SK-N-SH treated with all-trans-retinoic acid at 6 μM for 48 hours (cell line): ENCODE data around the gene GPN1.
A peak's percentile ranks its signal among the peaks of the same experiment; 100 is the strongest.
"Not testable (repeated sequence)": the region's sequence is repeated elsewhere in the genome, so short reads cannot be mapped to it uniquely, and the experiment has no call there.

ENCODE experiments used
- ATAC-seq: fragments of 200-7000 bp; cut with Tn5 transposase; 3 replicates; pipeline ENCODE4 v1.9.1; 2020; ENCODE audit warnings: mild to moderate bottlenecking, moderate library complexity
- BACH2 ChIP-seq: fragments of 250-450 bp; sonication (Bioruptor Pico); IDR thresholded peaks from 2 replicates; pipeline ENCODE4 v1.9.0; 2021; ENCODE audit warnings: mild to moderate bottlenecking, borderline replicate concordance
- CREB5 ChIP-seq: fragments of 250-450 bp; sonication (Bioruptor Pico); IDR thresholded peaks from 2 replicates; pipeline ENCODE4 v1.5.1; 2020; ENCODE audit warnings: low read depth, mild to moderate bottlenecking, moderate library complexity
- CSDC2 ChIP-seq: fragments of 250-450 bp; sonication (Bioruptor Pico); IDR thresholded peaks from 2 replicates; pipeline ENCODE4 v1.5.0; 2020; ENCODE audit warnings: mild to moderate bottlenecking, moderate library complexity
- ESRRG ChIP-seq: fragments of 250-450 bp; sonication (Bioruptor Pico); IDR thresholded peaks from 2 replicates; pipeline ENCODE4 v1.6.1; 2021; ENCODE audit warnings: mild to moderate bottlenecking
- GLIS3 ChIP-seq: fragments of 250-450 bp; sonication (Bioruptor Pico); IDR thresholded peaks from 2 replicates; pipeline ENCODE4 v1.5.0; 2020; ENCODE audit warnings: mild to moderate bottlenecking, moderate library complexity
- ISL1 ChIP-seq: fragments of 250-450 bp; sonication (Bioruptor Pico); IDR thresholded peaks from 2 replicates; pipeline ENCODE4 v2.1.2; 2022; ENCODE audit warnings: mild to moderate bottlenecking, moderate library complexity
- OSR1 ChIP-seq: fragments of 250-450 bp; sonication (Bioruptor Pico); IDR thresholded peaks from 2 replicates; pipeline ENCODE4 v1.8.0; 2022; ENCODE audit warnings: moderate library complexity, mild to moderate bottlenecking, inconsistent platforms
- PATZ1 ChIP-seq: fragments of 250-450 bp; sonication (Bioruptor Pico); IDR thresholded peaks from 2 replicates; pipeline ENCODE4 v1.8.0; 2020; ENCODE audit warnings: mild to moderate bottlenecking, moderate library complexity, borderline replicate concordance
- PPARA ChIP-seq: fragments of 250-450 bp; sonication (Bioruptor Pico); IDR thresholded peaks from 2 replicates; pipeline ENCODE4 v1.5.0; 2020; ENCODE audit warnings: mild to moderate bottlenecking, borderline replicate concordance
- SNAI2 ChIP-seq: fragments of 250-450 bp; sonication (Bioruptor Pico); IDR thresholded peaks from 2 replicates; pipeline ENCODE4 v1.5.0; 2020; ENCODE audit warnings: mild to moderate bottlenecking, moderate library complexity
- TOX ChIP-seq: fragments of 250-450 bp; sonication (Bioruptor Pico); IDR thresholded peaks from 2 replicates; pipeline ENCODE4 v1.8.0; 2021; ENCODE audit warnings: mild to moderate bottlenecking, moderate library complexity, borderline replicate concordance
- TSHZ2 ChIP-seq: fragments of 250-450 bp; sonication (Bioruptor Pico); IDR thresholded peaks from 2 replicates; pipeline ENCODE4 v1.5.0; 2020; ENCODE audit warnings: mild to moderate bottlenecking, moderate library complexity
- ZC3H10 ChIP-seq: fragments of 250-450 bp; sonication (Bioruptor Pico); IDR thresholded peaks from 2 replicates; pipeline ENCODE4 v1.5.1; 2021; ENCODE audit warnings: mild to moderate bottlenecking, moderate library complexity
- ZFP3 ChIP-seq: fragments of 250-450 bp; sonication (Bioruptor Pico); IDR thresholded peaks from 2 replicates; pipeline ENCODE4 v1.5.0; 2020; ENCODE audit warnings: mild to moderate bottlenecking, moderate library complexity
- ZFP30 ChIP-seq: fragments of 450-650 bp; formaldehyde crosslinking; IDR thresholded peaks from 2 replicates; pipeline ENCODE4 v1.5.0; 2022; ENCODE audit warnings: mild to moderate bottlenecking, moderate library complexity
- ZNF565 ChIP-seq: fragments of 450-650 bp; formaldehyde crosslinking; conservative IDR thresholded peaks from 2 replicates; pipeline ENCODE4 v1.5.0; 2020; ENCODE audit warnings: low read depth, mild to moderate bottlenecking, moderate library complexity
- ZNF70 ChIP-seq: fragments of 450-650 bp; formaldehyde crosslinking; IDR thresholded peaks from 2 replicates; pipeline ENCODE4 v1.5.0; 2020; ENCODE audit warnings: mild to moderate bottlenecking, moderate library complexity
- TF ChIP-seq, protein P1 (sequence below): fragments of 250-450 bp; sonication (Bioruptor Pico); IDR thresholded peaks from 2 replicates; pipeline ENCODE4 v1.8.0; 2021; ENCODE audit warnings: low read depth, mild to moderate bottlenecking, moderate library complexity, borderline replicate concordance
- TF ChIP-seq, protein P2 (sequence below): fragments of 250-450 bp; sonication (Bioruptor Pico); IDR thresholded peaks from 2 replicates; pipeline ENCODE4 v1.5.1; 2021; ENCODE audit warnings: mild to moderate bottlenecking, moderate library complexity

GPN1 gene

DNA sequence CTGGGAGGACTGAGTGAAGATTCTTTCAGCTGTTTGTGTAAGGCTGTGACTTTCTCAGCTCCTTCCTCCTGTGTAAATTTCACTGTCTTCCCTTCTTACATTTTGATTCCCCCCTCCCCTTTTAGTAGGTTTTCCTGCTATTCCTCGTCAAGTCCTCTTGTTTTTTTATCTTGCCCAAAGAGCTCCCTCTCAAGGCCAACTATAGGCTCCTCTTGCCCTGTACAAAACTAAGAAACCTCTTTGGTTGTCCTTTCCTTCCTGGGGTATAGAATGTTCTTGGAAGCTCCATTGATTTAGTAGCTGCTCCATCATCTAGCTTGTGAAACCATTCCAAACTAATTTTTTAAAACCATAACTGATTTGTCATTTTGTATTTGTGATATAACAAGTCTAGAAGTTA, 7.3 kb upstream of the GPN1 start (continued):
- TF ChIP-seq, protein P1, sequence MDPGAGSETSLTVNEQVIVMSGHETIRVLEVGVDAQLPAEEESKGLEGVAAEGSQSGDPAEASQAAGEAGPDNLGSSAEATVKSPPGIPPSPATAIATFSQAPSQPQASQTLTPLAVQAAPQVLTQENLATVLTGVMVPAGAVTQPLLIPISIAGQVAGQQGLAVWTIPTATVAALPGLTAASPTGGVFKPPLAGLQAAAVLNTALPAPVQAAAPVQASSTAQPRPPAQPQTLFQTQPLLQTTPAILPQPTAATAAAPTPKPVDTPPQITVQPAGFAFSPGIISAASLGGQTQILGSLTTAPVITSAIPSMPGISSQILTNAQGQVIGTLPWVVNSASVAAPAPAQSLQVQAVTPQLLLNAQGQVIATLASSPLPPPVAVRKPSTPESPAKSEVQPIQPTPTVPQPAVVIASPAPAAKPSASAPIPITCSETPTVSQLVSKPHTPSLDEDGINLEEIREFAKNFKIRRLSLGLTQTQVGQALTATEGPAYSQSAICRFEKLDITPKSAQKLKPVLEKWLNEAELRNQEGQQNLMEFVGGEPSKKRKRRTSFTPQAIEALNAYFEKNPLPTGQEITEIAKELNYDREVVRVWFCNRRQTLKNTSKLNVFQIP: no peak

GRCh38 chr2:27622921-27623384, 5.9 kb upstream of the GPN1 start:
- peak; percentile 84 for ATAC-seq
- peak; percentile 79 for TF ChIP-seq GLIS3 (CRISPR knock-in tag)
- no peak for TF ChIP-seq BACH2 (CRISPR knock-in tag)
- TF ChIP-seq TSHZ2 (CRISPR knock-in tag): no peak
- TF ChIP-seq, protein P2, sequence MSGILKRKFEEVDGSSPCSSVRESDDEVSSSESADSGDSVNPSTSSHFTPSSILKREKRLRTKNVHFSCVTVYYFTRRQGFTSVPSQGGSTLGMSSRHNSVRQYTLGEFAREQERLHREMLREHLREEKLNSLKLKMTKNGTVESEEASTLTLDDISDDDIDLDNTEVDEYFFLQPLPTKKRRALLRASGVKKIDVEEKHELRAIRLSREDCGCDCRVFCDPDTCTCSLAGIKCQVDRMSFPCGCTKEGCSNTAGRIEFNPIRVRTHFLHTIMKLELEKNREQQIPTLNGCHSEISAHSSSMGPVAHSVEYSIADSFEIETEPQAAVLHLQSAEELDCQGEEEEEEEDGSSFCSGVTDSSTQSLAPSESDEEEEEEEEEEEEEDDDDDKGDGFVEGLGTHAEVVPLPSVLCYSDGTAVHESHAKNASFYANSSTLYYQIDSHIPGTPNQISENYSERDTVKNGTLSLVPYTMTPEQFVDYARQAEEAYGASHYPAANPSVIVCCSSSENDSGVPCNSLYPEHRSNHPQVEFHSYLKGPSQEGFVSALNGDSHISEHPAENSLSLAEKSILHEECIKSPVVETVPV (CRISPR knock-in tag): no peak
- TF ChIP-seq PATZ1 (CRISPR knock-in tag): peak; percentile 90
- TF ChIP-seq ISL1 (CRISPR knock-in tag): peak; percentile 93
- peak; percentile 47; the same call in 1 of the 2 replicates for TF ChIP-seq CREB5 (CRISPR knock-in tag)
- TF ChIP-seq ZNF565 (CRISPR knock-in tag): no peak
- TF ChIP-seq, protein P1: no peak
- TF ChIP-seq CSDC2 (CRISPR knock-in tag): peak; percentile 55; the same call in 1 of the 2 replicates
- TF ChIP-seq ESRRG (CRISPR knock-in tag): 0 out of 2 replicates have a peak, but pooled peaks have one; percentile 39
- TF ChIP-seq ZFP3 (CRISPR knock-in tag): peak; percentile 64; the same call in 1 of the 2 replicates
- TF ChIP-seq SNAI2 (CRISPR knock-in tag): peak; percentile 17; the same call in 1 of the 2 replicates
- TF ChIP-seq, all 23 proteins: peak for 8

DNA sequence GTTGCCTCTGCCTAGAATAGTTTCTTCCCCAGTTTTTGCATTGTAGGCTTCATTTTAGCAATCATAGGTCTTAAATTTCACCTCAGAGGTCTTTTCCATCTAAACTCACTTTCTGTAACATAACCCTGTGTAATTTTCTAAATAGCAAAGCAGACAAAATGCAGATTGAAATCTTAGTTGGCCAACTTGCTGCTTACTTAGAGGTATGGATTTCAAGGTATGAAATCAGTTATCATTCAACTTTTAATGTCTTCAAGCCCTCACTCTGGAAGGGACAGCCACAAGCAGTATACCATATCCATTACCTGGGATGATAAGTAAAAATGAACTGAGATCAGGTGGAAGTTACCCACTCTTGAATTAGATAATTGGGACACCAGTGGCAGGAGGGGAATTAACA, 3.9 kb upstream of the GPN1 start:
- ATAC-seq: no peak
- TF ChIP-seq, protein P2 (CRISPR knock-in tag): no peak
- TF ChIP-seq OSR1: no peak
- TF ChIP-seq GLIS3 (CRISPR knock-in tag): no peak
- no peak for TF ChIP-seq ZNF70 (CRISPR knock-in tag)
- TF ChIP-seq PPARA (CRISPR knock-in tag): no peak
- no peak for TF ChIP-seq ZC3H10 (CRISPR knock-in tag)
- no peak for TF ChIP-seq ZFP30 (CRISPR knock-in tag)
- TF ChIP-seq SNAI2 (CRISPR knock-in tag): no peak
- TF ChIP-seq TOX: no peak

DNA sequence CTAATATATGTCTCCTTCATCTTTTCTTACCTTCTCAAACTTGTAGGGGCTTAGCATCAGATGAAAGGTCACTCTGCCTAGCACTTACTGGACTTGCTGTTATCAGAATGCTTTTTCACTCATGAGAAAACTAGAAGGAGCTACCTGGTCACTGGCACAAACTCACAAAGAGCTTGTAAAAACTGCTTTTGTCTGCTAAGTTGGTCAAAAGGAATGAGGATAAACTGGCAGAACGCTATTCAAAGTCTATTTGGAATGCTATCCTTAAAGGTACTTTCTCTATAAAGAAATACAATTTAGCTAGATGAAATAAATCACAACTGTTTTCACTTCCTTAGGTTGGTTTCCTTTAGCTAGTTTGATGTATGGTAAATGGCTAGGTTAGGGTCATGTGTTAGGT, 2.5 kb upstream of the GPN1 start:
- not testable (repeated sequence) for ATAC-seq

DNA sequence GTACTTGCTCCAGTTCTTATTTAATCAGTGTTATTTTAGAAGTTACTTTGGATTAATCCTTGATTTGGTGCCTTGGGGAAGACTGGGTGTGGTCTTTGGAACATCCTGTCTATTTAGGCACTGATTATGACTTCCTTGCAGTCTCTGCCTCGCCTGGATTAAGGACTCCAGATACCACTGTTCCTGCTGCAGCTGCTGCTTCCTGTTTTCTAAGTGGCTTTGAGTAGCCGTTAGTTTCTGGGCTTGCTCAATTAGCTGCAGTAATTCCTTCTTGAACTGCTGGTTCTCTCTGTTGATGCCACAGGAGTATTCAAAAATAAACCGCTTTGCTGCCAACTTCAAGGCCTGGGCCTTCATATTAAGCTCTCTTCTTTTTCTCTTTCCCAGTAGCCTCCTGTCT, 1.9 kb upstream of the GPN1 start:
- ATAC-seq: not testable (repeated sequence)
